GM20000 (cell line): ENCODE results near the gene SEMA3C.
"Not testable (repeated sequence)": the region's sequence is repeated elsewhere in the genome, so short reads cannot be mapped to it uniquely, and the experiment has no call there.

ENCODE experiments used
- DNase-seq: peaks from one replicate; pipeline ENCODE4 v3.0.0; 2012; ENCODE audit warnings: low spot score
- CTCF ChIP-seq: IDR thresholded peaks from 2 replicates; pipeline ENCODE4 v1.5.1; 2012; ENCODE audit warnings: mild to moderate bottlenecking, control low read depth; ENCODE audit errors: extremely low read depth, missing control alignments

The SEMA3C gene

GRCh38 chr7:80932536-80932935, 13.7 kb upstream of the SEMA3C start:
- TF ChIP-seq CTCF, result no peak
- no peak for DNase-seq

- no peak for DNase-seq
Measured at GRCh38 chr7:80929619-80930018, 10.8 kb upstream of the SEMA3C start.

GRCh38 chr7:80926955-80927354, 8.1 kb upstream of the SEMA3C start:
- DNase-seq, result not testable (repeated sequence)

More at GRCh38 chr7:80929619-80930018, 10.8 kb upstream of the SEMA3C start:
- TF ChIP-seq CTCF, result no peak

- TF ChIP-seq CTCF, result no peak
- DNase-seq, result no peak
Measured at GRCh38 chr7:80924090-80924489, 5.2 kb upstream of the SEMA3C start.

GRCh38 chr7:80923211-80923612, 4.4 kb upstream of the SEMA3C start:
- DNase-seq, result no peak
- TF ChIP-seq CTCF, result no peak

- no peak for DNase-seq
- no peak for TF ChIP-seq CTCF
Measured at GRCh38 chr7:80922253-80923049, 3.6 kb upstream of the SEMA3C start.

GRCh38 chr7:80921130-80921529, 2.3 kb upstream of the SEMA3C start:
- no peak for TF ChIP-seq CTCF

GRCh38 chr7:80918399-80918798, 452 bp downstream of the SEMA3C start:
- no peak for TF ChIP-seq CTCF
- peak; percentile 60 for DNase-seq

More at GRCh38 chr7:80921130-80921529, 2.3 kb upstream of the SEMA3C start:
- DNase-seq, result no peak
